Endothelial cell of umbilical vein (primary cell): Measurements from ENCODE around the gene LPP. TPM values are rescaled to one million over a fixed set of nuclear protein-coding genes. Genes with fewer than 3 reads are reported as not detected.
A peak's percentile ranks its signal among the peaks of the same experiment; 100 is the strongest.

Experiments
- BruUV-seq: library from RNA; stranded (reverse); fragments of 400-500 nt; replicated peaks from 2 replicates; lab custom pipeline; 2021; lab: Mats Ljungman, UMichigan
- CTCF ChIA-PET: fragments of 300-600, 350-600 bp; sonication (Branson Sonifier 250); formaldehyde crosslinking; loops from one replicate; lab custom pipeline; 2021; ENCODE audit warnings: antibody characterized with exemption, inconsistent platforms; lab: Charles Lee
- POLR2A ChIA-PET: fragments of 300-600, 350-600 bp; sonication (Branson Sonifier 250); formaldehyde crosslinking; loops from one replicate; lab custom pipeline; 2021; ENCODE audit warnings: antibody characterized with exemption, inconsistent platforms; lab: Charles Lee
- DNase-seq: peaks from one replicate; pipeline ENCODE4 v3.0.0-alpha.2; 2011; ENCODE audit warnings: low read depth, low spot score
- FAIRE-seq: peaks from 2 replicates; lab custom pipeline; 2011; peaks lifted over from hg19 to GRCh38; lab: Jason Lieb, UNC
- H2AFZ ChIP-seq: 2 replicates; pipeline ENCODE4 v1.6.0; 2012; ENCODE audit warnings: low read depth, low read length, control low read depth, inconsistent platforms
- H3K27ac ChIP-seq: 2 replicates; pipeline ENCODE4 v1.5.1; 2011; ENCODE audit warnings: low read depth, mild to moderate bottlenecking, control low read depth, low read length, moderate library complexity; ENCODE audit not compliant: insufficient read depth
- H3K27me3 ChIP-seq, 2 experiments: 2 replicates each; pipeline versions ENCODE4 v1.6.0 to v1.6.1; 2011; ENCODE audit warnings: low read length in 2 of 2, mixed read lengths in 1 of 2; ENCODE audit not compliant: control insufficient read depth in 2 of 2, insufficient read depth in 2 of 2
- H3K36me3 ChIP-seq, 2 experiments: 2 replicates in 1 of 2; 3 replicates in 1 of 2; pipeline ENCODE4 v1.5.1; 2011; ENCODE audit warnings: low read length in 2 of 2, mild to moderate bottlenecking in 1 of 2, moderate library complexity in 1 of 2; ENCODE audit not compliant: control insufficient read depth in 2 of 2, insufficient read depth in 2 of 2; ENCODE audit errors: extremely low read depth in 1 of 2
- H3K4me1 ChIP-seq: 3 replicates; pipeline ENCODE4 v1.5.1; 2011; ENCODE audit warnings: mild to moderate bottlenecking, low read length; ENCODE audit not compliant: control insufficient read depth, insufficient read depth; ENCODE audit errors: extremely low read depth
- H3K4me2 ChIP-seq: 2 replicates; pipeline ENCODE4 v1.6.1; 2011; ENCODE audit warnings: low read length, control low read depth, mixed read lengths; ENCODE audit not compliant: insufficient read depth
- H3K4me3 ChIP-seq, 3 experiments: fragments of 200-600 bp in 1 of 3; sonication (generic), shearing (Covaris generic) in 1 of 3; replicated peaks in 1 of 3; 2 replicates each; pipeline ENCODE4 v1.5.1; 2011 to 2016; ENCODE audit warnings: control low read depth in 3 of 3, low read length in 3 of 3, mild to moderate bottlenecking in 2 of 3, inconsistent platforms in 1 of 3, low read depth in 1 of 3, moderate library complexity in 1 of 3; ENCODE audit not compliant: insufficient read depth in 1 of 3
- H3K79me2 ChIP-seq: 2 replicates; pipeline ENCODE4 v1.6.0; 2012; ENCODE audit warnings: low read length, inconsistent platforms; ENCODE audit not compliant: control insufficient read depth, insufficient read depth
- H3K9ac ChIP-seq: replicated peaks from 2 replicates; pipeline ENCODE3; 2011; ENCODE audit warnings: low read length, control low read depth; ENCODE audit not compliant: insufficient read depth; ENCODE audit errors: extremely low read depth
- H3K9me1 ChIP-seq: replicated peaks from 3 replicates; pipeline ENCODE4 v1.6.0; 2011; ENCODE audit warnings: mild to moderate bottlenecking, low read length; ENCODE audit not compliant: control insufficient read depth, insufficient read depth; ENCODE audit errors: extremely low read depth
- H3K9me3 ChIP-seq: replicated peaks from 2 replicates; pipeline ENCODE4 v1.5.1; 2012; ENCODE audit warnings: low read length, inconsistent platforms; ENCODE audit not compliant: control insufficient read depth, insufficient read depth
- H4K20me1 ChIP-seq: replicated peaks from 2 replicates; pipeline ENCODE3; 2011; ENCODE audit warnings: mild to moderate bottlenecking, low read length; ENCODE audit not compliant: control insufficient read depth, insufficient read depth; ENCODE audit errors: extremely low read depth
- CTCF ChIP-seq, 2 donors: IDR thresholded peaks; 1 replicate in 1 of 2; 2 replicates in 1 of 2; pipeline ENCODE4 v1.5.1; 2011; ENCODE audit warnings: low read length in 2 of 2, mild to moderate bottlenecking in 2 of 2, moderate library complexity in 2 of 2, control low read depth in 1 of 2, inconsistent platforms in 1 of 2, low read depth in 1 of 2; ENCODE audit not compliant: insufficient read depth in 1 of 2; ENCODE audit errors: extremely low read depth in 1 of 2
- EZH2 ChIP-seq: IDR thresholded peaks from 2 replicates; pipeline ENCODE4 v1.6.1; 2012; ENCODE audit warnings: borderline replicate concordance, low read depth, mild to moderate bottlenecking, moderate library complexity, low read length, inconsistent platforms; ENCODE audit not compliant: severe bottlenecking
- FOS ChIP-seq: IDR thresholded peaks from 2 replicates; pipeline ENCODE4 v1.6.1; 2011; ENCODE audit warnings: mild to moderate bottlenecking, low read length, moderate library complexity, borderline replicate concordance; ENCODE audit not compliant: insufficient read depth
- GATA2 ChIP-seq: IDR thresholded peaks from 2 replicates; pipeline ENCODE4 v1.7.0; 2011; ENCODE audit warnings: low read depth, mild to moderate bottlenecking, moderate library complexity, mixed read lengths, low read length; ENCODE audit not compliant: insufficient read length, insufficient read depth
- JUN ChIP-seq: IDR thresholded peaks from 2 replicates; pipeline ENCODE4 v1.6.1; 2011; ENCODE audit warnings: borderline replicate concordance, low read depth; ENCODE audit not compliant: insufficient read length, insufficient read depth
- MAX ChIP-seq: IDR thresholded peaks from 2 replicates; pipeline ENCODE4 v1.6.1; 2011; ENCODE audit not compliant: insufficient read depth, insufficient read length
- MYC ChIP-seq: IDR thresholded peaks from one replicate; pipeline ENCODE4 v1.6.1; 2011; ENCODE audit warnings: mild to moderate bottlenecking, low read depth, low read length
- POLR2A ChIP-seq: IDR thresholded peaks from 2 replicates; pipeline ENCODE4 v1.6.1; 2012; ENCODE audit warnings: low read depth, mild to moderate bottlenecking, control low read depth, low read length
- POLR2AphosphoS5 ChIP-seq: IDR thresholded peaks from 2 replicates; pipeline ENCODE4 v1.6.1; 2012; ENCODE audit warnings: low read depth, mild to moderate bottlenecking, control low read depth, low read length, moderate library complexity; ENCODE audit not compliant: insufficient read depth
- dilution Hi-C: fragments of 300-500 bp; cut with MboI; formaldehyde crosslinking; loops from one replicate; pipeline ENCODE4 v1.15.0; 2019; ENCODE audit warnings: low sequenced_read_pairs; ENCODE audit not compliant: extremely low pct_ligation_motif_present
- intact Hi-C: fragments of 100-400 bp; cut with micrococcal nuclease; formaldehyde crosslinking; loops from one replicate; pipeline ENCODE4 v1.10.0; 2022
- polyA plus RNA-seq, 4 experiments: library from polyadenylated mRNA; depleted of rRNA in 3 of 4; stranded (reverse) in 3 of 4; unstranded in 1 of 4; fragments of >200 nt; gene quantifications; 2 replicates each; pipeline versions ENCODE4 v1.2.1 to v1.2.3, GENCODE V29; 2011 to 2012; ENCODE audit warnings: missing spikeins in 1 of 4
- total RNA-seq: library from RNA; stranded (reverse); gene quantifications from 2 replicates; pipeline ENCODE4 v1.2.3, GENCODE V29; 2021

LPP gene
- total and polyA plus RNA-seq, 2 donors (not counting 3 experiments of a cell fraction or from before 2014, with no cell fraction given): 16.9 to 153 TPM

GRCh38 chr3:188914552-188914951 is 760.6 kb downstream of the LPP start:
- TF ChIP-seq JUN (peak; percentile 32), FOS (peak; percentile 56), MAX (no peak)
- dilution Hi-C loops: no loop called here
- intact Hi-C loops: no loop called here
- Histone ChIP-seq H3K4me1 (peaks cover 27% of the 10 kb centered on the region), H3K27ac (peak overlapping the region; percentile 16), H2AFZ (peak overlapping the region; percentile 0), H4K20me1 (no peaks in the 10 kb centered on the region), H3K9me1 (no peaks in the 10 kb centered on the region), H3K79me2 (no peaks in the 10 kb centered on the region), H3K36me3 (no peaks in the 10 kb centered on the region), H3K9me3 (no peaks in the 10 kb centered on the region), H3K4me3 (no peak overlapping the region), H3K9ac (no peak overlapping the region), H3K27me3 (no peaks in the 10 kb centered on the region), H3K4me2 (peak overlapping the region; percentile 13)
- DNase-seq (peak; percentile 63), FAIRE-seq (peak; percentile 68)
- POLR2A ChIA-PET: no interaction called here
- CTCF ChIA-PET: interaction anchor here (0.8 to 1.7 kb wide), 5 partner anchors 9 to 1175 kb away, joined by 3 to 5 read pairs (median 3); no protein-coding TSS in a partner anchor
- BruUV-seq: no TSS peak

- no peaks in the 10 kb centered on the region for H4K20me1 ChIP-seq
- BruUV-seq: no TSS peak
- dilution Hi-C loops: no loop called here
- H3K4me3 ChIP-seq: no peak overlapping the region
- H3K79me2 ChIP-seq: no peaks in the 10 kb centered on the region
- ChIA-PET POLR2A (no interaction called here), CTCF (interaction anchor here (0.9 to 1.7 kb wide), 4 partner anchors 8 to 1175 kb away, joined by 3 to 5 read pairs (median 4); no protein-coding TSS in a partner anchor)
- peaks cover 27% of the 10 kb centered on the region for H3K4me1 ChIP-seq
- intact Hi-C loops: no loop called here
- H3K9me3 ChIP-seq: no peaks in the 10 kb centered on the region
- H2AFZ ChIP-seq: no peak overlapping the region
- H3K36me3 ChIP-seq: no peaks in the 10 kb centered on the region
- no peaks in the 10 kb centered on the region for H3K9me1 ChIP-seq
- no peak for DNase-seq
- H3K4me2 ChIP-seq: no peak overlapping the region
- peak overlapping the region; percentile 16 for H3K27ac ChIP-seq
- no peak for FAIRE-seq
- TF ChIP-seq JUN: no peak
- no peak for TF ChIP-seq GATA2
- TF ChIP-seq POLR2A: no peak
- TF ChIP-seq POLR2AphosphoS5: no peak
- no peak for TF ChIP-seq FOS
- TF ChIP-seq MYC: no peak
- no peak for TF ChIP-seq EZH2
- no peak for TF ChIP-seq CTCF (IDR thresholded peaks at IDR 0.05; ENCODE audit: extremely low read depth in 1 of 2, insufficient read depth in 1 of 2, low read depth in 1 of 2, low read length in 2 of 2)
- no peak for TF ChIP-seq MAX
- no peaks in the 10 kb centered on the region for H3K27me3 ChIP-seq
- H3K9ac ChIP-seq: no peak overlapping the region
Observed at GRCh38 chr3:188915127-188915526, 761.2 kb downstream of the LPP start.
